Dedifferentiated amniotic fluid mesenchymal stem cell (primary cell): Measurements from ENCODE around the gene VWA8.
A peak's percentile ranks its signal among the peaks of the same experiment; 100 is the strongest.

Source experiments
- DNase-seq: peaks from one replicate; pipeline ENCODE4 v3.0.0-alpha.2; 2016; ENCODE audit errors: extremely low spot score

The VWA8 gene

DNA sequence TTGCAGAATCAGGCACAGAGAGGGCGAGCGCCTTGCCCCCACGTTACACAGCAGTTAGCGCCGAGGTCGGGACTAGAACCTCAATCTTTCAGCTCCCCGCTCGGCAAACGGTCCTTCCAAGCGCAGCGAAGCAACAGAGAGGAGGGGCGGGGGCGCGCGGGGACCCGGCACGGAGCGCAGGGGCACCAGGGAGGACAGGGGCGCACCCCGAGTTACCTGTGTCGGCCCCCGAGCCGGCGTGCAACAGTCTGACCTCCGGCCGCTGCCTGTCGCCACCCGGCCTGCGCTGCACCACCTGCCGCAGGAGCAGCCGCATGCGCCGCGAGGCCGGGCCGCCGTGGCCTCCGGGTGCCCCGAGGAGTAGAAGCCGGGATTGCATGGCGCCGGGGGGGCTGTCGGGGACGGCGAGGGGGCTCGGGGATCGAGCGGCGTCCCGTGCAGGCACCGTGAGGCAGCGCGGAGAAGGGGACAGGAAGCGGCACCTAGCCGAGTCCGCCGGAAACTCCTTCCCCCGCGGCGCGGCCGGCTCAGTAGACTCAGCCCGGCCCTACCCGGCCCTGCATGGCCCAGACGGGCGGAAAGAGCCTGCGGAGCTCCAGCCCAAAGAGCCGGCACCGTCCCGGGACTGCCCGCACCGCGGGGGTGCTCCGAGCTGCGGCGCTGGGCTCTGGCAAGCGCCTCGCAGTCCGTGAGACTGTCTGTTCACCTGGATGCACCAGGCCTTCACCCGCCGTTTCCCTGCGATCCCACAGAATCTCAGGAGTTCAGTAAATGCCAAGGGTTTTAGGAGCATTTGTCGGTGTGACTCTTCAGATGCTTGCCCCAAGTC is at the start of gene VWA8:
TSS of gene VWA8 (minus strand) at position 473 of the 829 bp plus-strand sequence. CDS start at position 379, 94 bp downstream.
- peak; percentile 51 for DNase-seq

DNA sequence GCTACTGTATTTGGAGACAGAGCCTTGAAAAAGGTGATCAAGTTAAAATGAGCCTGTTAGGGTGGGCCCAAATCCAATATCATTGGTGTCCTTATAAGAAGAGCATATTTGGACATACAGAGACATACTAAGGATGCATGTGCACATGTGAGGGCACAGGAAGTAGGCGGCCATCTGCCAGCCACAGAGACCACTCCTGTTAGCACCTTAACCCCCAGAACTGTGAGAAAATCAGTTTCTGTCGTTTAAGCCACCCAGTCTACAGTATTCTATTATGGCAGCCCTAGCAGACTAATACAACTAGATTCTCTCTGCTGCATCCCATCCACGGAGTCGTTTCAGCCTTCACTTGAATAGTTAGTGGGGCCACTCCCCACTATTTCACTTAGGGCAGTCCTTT is 48.1 kb upstream of the VWA8 start:
- no peak for DNase-seq

DNA sequence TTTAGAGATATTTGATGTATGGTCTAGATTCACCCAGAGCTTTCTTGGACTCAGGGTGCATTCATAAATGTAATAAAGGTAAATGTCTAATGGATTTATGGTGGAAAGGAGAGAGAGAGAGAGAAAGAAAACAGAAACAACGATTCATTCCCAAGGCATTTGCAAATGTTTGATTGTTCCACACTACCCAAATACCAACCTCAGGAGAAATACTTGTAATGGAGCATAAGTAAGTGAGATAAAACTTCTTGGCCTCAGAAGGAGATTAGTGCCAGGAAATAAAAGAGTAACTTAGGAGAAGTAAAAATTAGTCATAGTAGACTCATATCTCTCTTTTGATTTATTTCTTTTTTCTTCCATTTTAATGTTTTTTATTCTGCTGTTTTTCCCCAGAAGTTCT is 46.9 kb upstream of the VWA8 start:
- no peak for DNase-seq

DNA sequence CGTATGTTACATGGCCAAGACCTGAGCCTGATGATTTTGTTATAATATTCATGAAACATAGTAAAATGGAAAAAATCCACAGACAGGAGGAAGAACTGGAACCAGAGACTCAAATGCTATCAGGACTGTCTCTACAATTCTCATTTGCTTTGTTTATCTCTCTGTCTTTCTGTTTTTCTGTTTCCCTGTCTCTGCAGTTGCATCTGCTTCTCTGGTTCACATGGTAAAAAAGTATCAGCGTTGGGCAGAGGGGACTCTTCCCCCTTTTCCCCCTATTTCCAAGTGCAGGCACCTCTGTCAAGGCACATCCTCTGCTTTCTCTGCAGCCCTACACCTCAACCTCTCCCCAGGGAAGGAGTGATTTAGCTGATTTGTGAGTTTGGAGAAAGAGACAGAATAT is 41.2 kb upstream of the VWA8 start:
- DNase-seq = no peak

GRCh38 chr13:42001580-42001979 is 40.7 kb upstream of the VWA8 start:
- peak; percentile 48 for DNase-seq

DNA sequence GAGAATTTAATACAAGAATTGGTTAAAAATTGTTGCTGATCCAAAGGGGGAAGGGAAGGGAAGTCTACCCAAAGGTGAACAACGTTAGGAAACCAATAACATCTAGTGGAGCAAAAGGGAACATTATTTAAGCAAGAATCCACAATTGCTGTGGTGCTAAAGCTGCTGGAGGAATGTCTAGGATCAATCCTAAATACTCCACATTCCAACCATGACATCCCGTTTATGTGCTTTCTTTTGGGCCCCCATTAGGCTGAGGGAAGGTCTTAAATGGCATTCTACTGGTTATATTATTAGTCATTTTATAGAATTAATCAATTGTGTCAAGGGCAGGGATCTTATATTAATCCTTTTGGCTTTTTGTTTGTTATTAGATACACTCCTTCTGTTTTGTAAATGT is 39.9 kb upstream of the VWA8 start:
- DNase-seq = no peak

- DNase-seq = no peak
These were observed 36.5 kb upstream of the VWA8 start for GRCh38 chr13:41997396-41997795.

DNA sequence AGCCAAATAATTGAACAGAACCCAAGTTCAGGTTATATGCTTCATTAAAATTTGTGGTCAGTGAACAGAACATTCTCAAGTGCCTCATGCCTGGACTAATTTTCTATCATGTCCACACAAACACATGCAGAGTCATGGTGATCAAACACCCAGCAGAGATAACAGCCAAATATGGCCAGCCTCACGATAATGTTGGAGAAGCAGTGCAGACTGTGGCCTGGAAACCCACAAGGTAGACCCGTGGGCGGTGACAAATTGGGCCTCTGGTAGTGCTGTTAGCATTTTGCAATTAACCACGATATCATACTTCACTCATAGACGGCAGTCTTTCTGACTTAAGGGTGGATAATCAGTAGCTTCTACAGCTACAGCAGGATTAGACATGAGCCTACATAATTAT is 35.0 kb upstream of the VWA8 start:
- DNase-seq = no peak

- DNase-seq = no peak
These were observed 34.4 kb upstream of the VWA8 start for GRCh38 chr13:41995336-41995735.

- no peak for DNase-seq
These were observed 33.8 kb upstream of the VWA8 start for GRCh38 chr13:41994696-41995095.

- no peak for DNase-seq
These were observed 31.0 kb upstream of the VWA8 start for GRCh38 chr13:41991936-41992335.

DNA sequence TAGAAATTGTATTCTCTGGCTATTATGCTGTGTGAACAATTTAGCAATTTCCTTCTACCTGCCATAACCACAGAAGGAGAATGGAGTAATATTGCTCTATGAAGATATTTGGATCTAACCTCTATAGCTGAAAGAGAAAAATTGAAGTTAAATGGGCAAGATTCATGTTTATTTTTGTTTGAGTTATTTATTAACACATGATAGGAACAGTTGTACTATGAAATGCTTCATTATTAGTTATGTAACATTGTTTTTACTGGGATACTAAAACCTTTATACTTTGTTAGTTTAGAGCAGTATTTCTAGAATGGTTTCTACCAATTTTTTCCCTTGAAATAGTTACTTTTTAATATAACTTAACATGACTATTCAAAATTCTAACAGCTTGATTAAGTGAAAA is 27.3 kb upstream of the VWA8 start:
- no peak for DNase-seq

DNA sequence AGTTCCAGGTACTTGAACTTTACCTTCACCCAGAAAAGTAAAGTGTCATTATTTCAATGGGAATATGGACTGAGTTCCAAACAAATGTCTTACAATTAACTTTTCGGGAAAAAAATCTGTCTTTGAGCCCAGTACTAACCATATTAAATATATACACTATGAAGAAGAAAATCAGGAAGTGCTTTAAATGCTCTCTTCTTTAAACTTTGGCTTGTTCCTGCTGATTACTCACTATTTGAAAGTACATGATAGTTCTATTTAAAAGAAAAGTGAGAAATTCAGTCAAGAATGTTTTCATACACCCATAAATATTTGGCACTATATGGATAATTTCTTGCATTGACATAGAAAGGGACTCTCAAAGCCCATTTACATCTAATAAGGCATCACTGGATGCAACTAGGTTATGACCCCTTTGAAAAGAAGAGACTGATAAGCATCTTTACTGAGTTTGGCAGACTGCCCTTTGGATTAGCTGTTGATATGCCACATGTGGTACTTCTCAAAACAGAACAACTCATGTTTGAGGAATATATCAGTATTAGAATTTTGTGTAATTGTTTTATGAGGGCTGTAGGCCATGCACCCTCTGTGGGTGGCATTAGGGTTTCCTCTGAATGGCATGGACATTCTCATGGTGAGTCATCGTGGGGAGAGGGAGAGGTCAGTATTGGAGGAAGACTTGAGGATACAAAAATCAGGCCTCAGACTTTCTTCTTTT is 25.0 kb upstream of the VWA8 start:
- peak; percentile 14 for DNase-seq

- DNase-seq = no peak
These were observed 21.2 kb upstream of the VWA8 start for GRCh38 chr13:41981951-41982715.

- DNase-seq = no peak
These were observed 17.1 kb upstream of the VWA8 start for GRCh38 chr13:41978007-41978406.

- no peak for DNase-seq
These were observed 15.6 kb upstream of the VWA8 start for GRCh38 chr13:41976476-41976875.

DNA sequence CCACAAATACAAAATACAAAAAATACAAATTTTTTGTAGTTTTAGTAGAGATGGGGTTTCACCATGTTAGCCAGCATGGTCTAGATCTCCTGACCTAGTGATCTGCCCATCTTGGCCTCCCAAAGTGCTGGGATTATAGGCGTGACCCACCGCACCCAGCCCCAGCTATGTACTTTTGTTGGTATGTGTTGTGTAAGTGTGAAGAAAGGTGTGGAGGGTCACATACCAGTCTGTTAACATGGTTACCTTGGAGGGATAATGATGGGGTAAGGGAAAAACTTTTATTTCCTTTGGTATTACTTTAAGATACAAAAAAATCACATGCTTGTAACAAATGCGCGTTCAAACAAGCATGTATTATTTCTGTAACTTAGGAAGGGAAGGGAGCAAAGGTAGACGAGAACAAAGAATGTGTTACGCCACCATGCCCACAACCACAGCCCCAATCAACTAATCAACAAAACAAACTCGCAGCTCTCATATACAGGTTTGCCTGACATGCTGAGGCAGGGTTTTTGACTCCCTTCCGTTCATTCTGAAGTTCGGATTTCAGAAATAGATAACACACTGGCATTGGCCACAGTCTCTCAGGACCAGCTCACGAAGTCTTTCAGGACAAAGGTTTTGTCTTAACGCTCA is 13.5 kb upstream of the VWA8 start:
- DNase-seq = no peak

GRCh38 chr13:41973247-41973741 is 12.4 kb upstream of the VWA8 start:
- no peak for DNase-seq

- no peak for DNase-seq
These were observed 10.9 kb upstream of the VWA8 start for GRCh38 chr13:41971848-41972247.

DNA sequence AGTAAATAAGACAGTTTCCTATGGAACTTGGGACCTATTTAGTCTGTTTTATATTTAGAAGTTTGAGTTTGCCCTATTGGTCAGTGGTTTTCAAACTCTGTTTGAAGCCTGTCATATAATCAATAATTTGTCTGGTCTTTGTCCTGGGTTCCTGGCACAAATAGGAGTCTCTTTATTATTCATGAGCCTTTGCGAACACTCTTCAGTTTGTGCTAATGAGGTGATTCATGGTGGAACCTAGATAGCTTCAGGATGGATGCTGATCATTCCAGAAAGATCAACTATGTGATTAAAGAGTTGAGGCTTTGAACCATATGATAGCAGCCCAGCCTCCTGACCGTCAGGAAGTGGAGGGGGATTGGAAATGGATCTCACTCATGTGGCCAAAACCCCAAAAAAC is 10.0 kb upstream of the VWA8 start:
- no peak for DNase-seq

DNA sequence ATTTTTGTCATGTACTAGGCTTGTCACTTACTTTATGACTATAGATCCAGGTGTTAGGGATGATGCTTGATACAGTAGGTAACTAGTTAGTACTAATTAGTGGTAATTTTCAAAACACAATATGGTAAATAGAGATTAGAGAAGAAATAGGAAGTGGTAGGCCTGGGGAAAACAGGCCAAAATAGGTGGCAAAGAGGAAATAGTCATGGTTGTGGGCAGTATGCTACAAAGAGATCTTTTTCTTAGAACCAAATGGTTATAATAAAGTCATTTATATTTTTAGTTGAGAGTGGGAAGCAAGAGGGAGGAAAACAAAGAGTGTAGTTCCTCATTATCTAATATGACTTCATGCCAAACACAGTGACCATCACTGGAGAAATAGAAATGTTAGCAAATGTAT is 9.1 kb upstream of the VWA8 start:
- DNase-seq = no peak

DNA sequence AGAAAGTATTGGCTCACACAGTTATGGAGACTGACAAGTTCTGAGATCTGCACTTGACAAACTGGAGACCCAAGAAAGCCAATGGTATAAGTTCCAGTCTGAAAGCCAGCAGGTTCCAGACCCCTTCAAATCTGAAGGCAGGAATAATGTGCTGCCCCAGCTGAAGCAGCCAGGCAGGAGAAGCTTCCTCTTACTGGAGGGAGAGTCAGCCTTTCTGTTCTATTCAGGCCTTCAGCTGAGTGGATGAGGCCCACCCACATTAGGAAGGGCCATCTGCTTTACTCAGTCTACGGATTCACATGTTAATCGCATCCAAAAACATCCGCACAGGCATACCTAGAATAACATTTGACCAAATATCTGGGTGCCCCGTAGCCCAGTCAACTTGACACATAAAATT is 8.2 kb upstream of the VWA8 start:
- no peak for DNase-seq
